Neural cell (in vitro differentiated cells): Measurements from ENCODE around the gene EVI2A. TPM values are rescaled to one million over a fixed set of nuclear protein-coding genes. Genes with fewer than 3 reads are reported as not detected.

Experiments used
- H2AFZ ChIP-seq: fragments of 200-600, 300-800 bp; sonication (generic), shearing (Covaris generic); 2 replicates; pipeline ENCODE4 v1.6.0; 2014; ENCODE audit warnings: low read depth, mild to moderate bottlenecking, antibody characterized with exemption, low read length, moderate library complexity
- H3F3A ChIP-seq: fragments of 200-600 bp; shearing (Covaris generic); 2 replicates; pipeline ENCODE4 v1.6.1; 2016; ENCODE audit warnings: mild to moderate bottlenecking, moderate library complexity, mixed read lengths, antibody characterized with exemption, low read length; ENCODE audit not compliant: insufficient read depth, poor library complexity, severe bottlenecking
- H3K27ac ChIP-seq: fragments of 200-600, 300-800 bp; sonication (generic), shearing (Covaris generic); 2 replicates; pipeline ENCODE4 v1.5.1; 2014; ENCODE audit warnings: mild to moderate bottlenecking, low read length, moderate library complexity
- H3K27me3 ChIP-seq: fragments of 300-800, 200-600 bp; sonication (generic), shearing (Covaris generic); 2 replicates; pipeline ENCODE4 v1.6.0; 2014; ENCODE audit warnings: mild to moderate bottlenecking, low read depth, low read length, moderate library complexity; ENCODE audit not compliant: insufficient read depth
- H3K36me3 ChIP-seq: fragments of 300-800, 200-600 bp; sonication (generic), shearing (Covaris generic); 2 replicates; pipeline ENCODE4 v1.5.1; 2014; ENCODE audit warnings: mild to moderate bottlenecking, antibody characterized with exemption, low read length, moderate library complexity; ENCODE audit not compliant: insufficient read depth
- H3K4me2 ChIP-seq: fragments of 300-800, 200-600 bp; sonication (generic), shearing (Covaris generic); 2 replicates; pipeline ENCODE4 v1.6.0; 2014; ENCODE audit warnings: mild to moderate bottlenecking, low read length
- H3K4me3 ChIP-seq: fragments of 300-800, 200-600 bp; sonication (generic), shearing (Covaris generic); 2 replicates; pipeline ENCODE4 v1.5.1; 2014; ENCODE audit warnings: mild to moderate bottlenecking, low read length, moderate library complexity
- H3K79me2 ChIP-seq: fragments of 200-600 bp; shearing (Covaris generic); replicated peaks from 2 replicates; pipeline ENCODE4 v1.6.0; 2014; ENCODE audit warnings: mild to moderate bottlenecking, low read length, moderate library complexity; ENCODE audit not compliant: insufficient read depth
- H3K9ac ChIP-seq: fragments of 300-800, 200-600 bp; sonication (generic), shearing (Covaris generic); 2 replicates; pipeline ENCODE4 v1.6.1; 2016; ENCODE audit warnings: mild to moderate bottlenecking, low read length, mixed read lengths
- H3K9me2 ChIP-seq: fragments of 200-600 bp; shearing (Covaris generic); 2 replicates; pipeline ENCODE4 v1.6.1; 2016; ENCODE audit warnings: mild to moderate bottlenecking, low read length, mixed read lengths; ENCODE audit not compliant: insufficient read depth
- H3K9me3 ChIP-seq: fragments of 200-600, 300-800 bp; sonication (generic), shearing (Covaris generic); 2 replicates; pipeline ENCODE4 v1.6.1; 2016; ENCODE audit warnings: mild to moderate bottlenecking, mixed run types, low read length, moderate library complexity, mixed read lengths
- H4K20me1 ChIP-seq: fragments of 200-600 bp; shearing (Covaris generic); 2 replicates; pipeline ENCODE4 v1.6.1; 2016; ENCODE audit warnings: mild to moderate bottlenecking, mixed run types; ENCODE audit not compliant: insufficient read depth
- EP300 ChIP-seq: fragments of 450-650 bp; conservative IDR thresholded peaks from 2 replicates; pipeline ENCODE4 v1.6.1; 2014; ENCODE audit warnings: antibody characterized with exemption, mild to moderate bottlenecking, moderate library complexity; ENCODE audit not compliant: poor library complexity, severe bottlenecking
- EZH2 ChIP-seq: fragments of 200-600, 300-800 bp; shearing (Covaris generic), sonication (generic); IDR thresholded peaks from 2 replicates; pipeline ENCODE4 v1.6.1; 2014; ENCODE audit warnings: antibody characterized with exemption, low read length, borderline replicate concordance, mild to moderate bottlenecking; ENCODE audit not compliant: insufficient read depth, poor library complexity, severe bottlenecking
- MXI1 ChIP-seq: fragments of 450-650 bp; conservative IDR thresholded peaks from 2 replicates; pipeline ENCODE4 v1.6.1; 2014; ENCODE audit warnings: antibody characterized with exemption, mild to moderate bottlenecking; ENCODE audit not compliant: poor library complexity, severe bottlenecking
- POLR2AphosphoS5 ChIP-seq: IDR thresholded peaks from 2 replicates; pipeline ENCODE4 v1.6.1; 2012
- RAD21 ChIP-seq: fragments of 450-650 bp; conservative IDR thresholded peaks from 2 replicates; pipeline ENCODE4 v1.6.1; 2014; ENCODE audit warnings: antibody characterized with exemption, mild to moderate bottlenecking, moderate library complexity
- SMC3 ChIP-seq: fragments of 450-650 bp; conservative IDR thresholded peaks from 2 replicates; pipeline ENCODE4 v1.6.1; 2014; ENCODE audit warnings: antibody characterized with exemption, mild to moderate bottlenecking, moderate library complexity; ENCODE audit not compliant: poor library complexity
- TAF1 ChIP-seq: IDR thresholded peaks from 2 replicates; pipeline ENCODE4 v1.6.1; 2012; ENCODE audit warnings: low read depth
- polyA plus RNA-seq: library from polyadenylated mRNA; depleted of rRNA; stranded (reverse); fragments of >200 nt; gene quantifications from 2 replicates; pipeline ENCODE4 v1.2.3, GENCODE V29; 2014
- TF ChIP-seq, protein P1 (sequence below): fragments of 450-650 bp; IDR thresholded peaks from 2 replicates; pipeline ENCODE4 v1.5.1; 2014; ENCODE audit warnings: antibody characterized with exemption, mild to moderate bottlenecking, moderate library complexity; ENCODE audit not compliant: poor library complexity, severe bottlenecking
- TF ChIP-seq, protein P2 (sequence below): IDR thresholded peaks from 2 replicates; pipeline ENCODE4 v1.6.1; 2012; ENCODE audit warnings: borderline replicate concordance

Gene EVI2A
- polyA plus RNA-seq, 1 donor from 2014 or later: not detected

DNA sequence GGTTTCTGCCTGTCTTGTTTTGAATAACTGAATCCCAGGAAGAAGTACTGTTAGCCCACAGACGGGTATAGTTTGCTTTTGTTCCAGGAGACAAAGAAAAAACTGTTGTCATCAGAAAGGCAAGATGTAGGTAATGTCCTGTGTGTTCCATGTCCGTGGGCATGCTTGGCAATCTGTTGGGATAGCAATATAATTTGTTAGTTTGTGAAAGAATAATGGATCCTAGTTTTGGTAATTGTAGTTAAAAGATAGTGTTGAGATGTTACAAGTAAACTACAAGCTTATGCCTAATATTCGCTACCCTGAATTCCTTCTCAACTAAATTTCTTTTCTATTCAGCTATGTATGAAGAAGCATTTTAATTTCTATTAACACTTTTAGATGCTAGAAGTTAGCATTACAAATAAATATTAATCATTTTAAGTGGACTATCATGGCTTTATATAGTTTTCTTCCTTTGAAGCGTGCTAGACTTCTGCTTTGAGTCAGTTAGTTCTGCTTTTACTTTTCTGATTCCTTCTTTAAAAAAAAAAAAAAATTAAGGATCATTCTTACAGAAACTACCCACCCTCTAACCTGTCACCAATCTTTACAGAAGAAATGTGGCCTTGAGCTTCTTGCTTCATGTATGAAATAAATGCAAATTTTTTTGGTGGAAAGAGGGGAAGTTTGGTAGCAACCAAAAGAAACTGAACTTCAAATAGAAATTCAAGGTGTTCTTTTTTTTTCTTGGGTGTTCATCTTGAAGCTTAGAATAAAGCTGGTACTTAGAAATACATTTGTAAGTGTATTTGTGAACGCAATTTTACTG lies 2.4 kb downstream of the EVI2A start:
- H3K9me3 ChIP-seq: no peaks in the 10 kb centered on the region
- no peaks in the 10 kb centered on the region for H3K36me3 ChIP-seq
- H3K4me2 ChIP-seq: no peak overlapping the region
- H3K4me3 ChIP-seq: no peak overlapping the region
- H3K9ac ChIP-seq: no peak overlapping the region
- no peak overlapping the region for H2AFZ ChIP-seq
- no peaks in the 10 kb centered on the region for H3K9me2 ChIP-seq
- no peaks in the 10 kb centered on the region for H3K27me3 ChIP-seq
- no peaks in the 10 kb centered on the region for H4K20me1 ChIP-seq
- H3K79me2 ChIP-seq: no peaks in the 10 kb centered on the region
- H3K27ac ChIP-seq: no peak overlapping the region
- H3F3A ChIP-seq: no peaks in the 10 kb centered on the region
- TF ChIP-seq TAF1: no peak
- TF ChIP-seq, protein P1, sequence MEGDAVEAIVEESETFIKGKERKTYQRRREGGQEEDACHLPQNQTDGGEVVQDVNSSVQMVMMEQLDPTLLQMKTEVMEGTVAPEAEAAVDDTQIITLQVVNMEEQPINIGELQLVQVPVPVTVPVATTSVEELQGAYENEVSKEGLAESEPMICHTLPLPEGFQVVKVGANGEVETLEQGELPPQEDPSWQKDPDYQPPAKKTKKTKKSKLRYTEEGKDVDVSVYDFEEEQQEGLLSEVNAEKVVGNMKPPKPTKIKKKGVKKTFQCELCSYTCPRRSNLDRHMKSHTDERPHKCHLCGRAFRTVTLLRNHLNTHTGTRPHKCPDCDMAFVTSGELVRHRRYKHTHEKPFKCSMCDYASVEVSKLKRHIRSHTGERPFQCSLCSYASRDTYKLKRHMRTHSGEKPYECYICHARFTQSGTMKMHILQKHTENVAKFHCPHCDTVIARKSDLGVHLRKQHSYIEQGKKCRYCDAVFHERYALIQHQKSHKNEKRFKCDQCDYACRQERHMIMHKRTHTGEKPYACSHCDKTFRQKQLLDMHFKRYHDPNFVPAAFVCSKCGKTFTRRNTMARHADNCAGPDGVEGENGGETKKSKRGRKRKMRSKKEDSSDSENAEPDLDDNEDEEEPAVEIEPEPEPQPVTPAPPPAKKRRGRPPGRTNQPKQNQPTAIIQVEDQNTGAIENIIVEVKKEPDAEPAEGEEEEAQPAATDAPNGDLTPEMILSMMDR: no peak
- TF ChIP-seq POLR2AphosphoS5: no peak
- no peak for TF ChIP-seq MXI1
- TF ChIP-seq, protein P2, sequence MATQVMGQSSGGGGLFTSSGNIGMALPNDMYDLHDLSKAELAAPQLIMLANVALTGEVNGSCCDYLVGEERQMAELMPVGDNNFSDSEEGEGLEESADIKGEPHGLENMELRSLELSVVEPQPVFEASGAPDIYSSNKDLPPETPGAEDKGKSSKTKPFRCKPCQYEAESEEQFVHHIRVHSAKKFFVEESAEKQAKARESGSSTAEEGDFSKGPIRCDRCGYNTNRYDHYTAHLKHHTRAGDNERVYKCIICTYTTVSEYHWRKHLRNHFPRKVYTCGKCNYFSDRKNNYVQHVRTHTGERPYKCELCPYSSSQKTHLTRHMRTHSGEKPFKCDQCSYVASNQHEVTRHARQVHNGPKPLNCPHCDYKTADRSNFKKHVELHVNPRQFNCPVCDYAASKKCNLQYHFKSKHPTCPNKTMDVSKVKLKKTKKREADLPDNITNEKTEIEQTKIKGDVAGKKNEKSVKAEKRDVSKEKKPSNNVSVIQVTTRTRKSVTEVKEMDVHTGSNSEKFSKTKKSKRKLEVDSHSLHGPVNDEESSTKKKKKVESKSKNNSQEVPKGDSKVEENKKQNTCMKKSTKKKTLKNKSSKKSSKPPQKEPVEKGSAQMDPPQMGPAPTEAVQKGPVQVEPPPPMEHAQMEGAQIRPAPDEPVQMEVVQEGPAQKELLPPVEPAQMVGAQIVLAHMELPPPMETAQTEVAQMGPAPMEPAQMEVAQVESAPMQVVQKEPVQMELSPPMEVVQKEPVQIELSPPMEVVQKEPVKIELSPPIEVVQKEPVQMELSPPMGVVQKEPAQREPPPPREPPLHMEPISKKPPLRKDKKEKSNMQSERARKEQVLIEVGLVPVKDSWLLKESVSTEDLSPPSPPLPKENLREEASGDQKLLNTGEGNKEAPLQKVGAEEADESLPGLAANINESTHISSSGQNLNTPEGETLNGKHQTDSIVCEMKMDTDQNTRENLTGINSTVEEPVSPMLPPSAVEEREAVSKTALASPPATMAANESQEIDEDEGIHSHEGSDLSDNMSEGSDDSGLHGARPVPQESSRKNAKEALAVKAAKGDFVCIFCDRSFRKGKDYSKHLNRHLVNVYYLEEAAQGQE: no peak
- no peak for TF ChIP-seq EP300
- TF ChIP-seq EZH2: no peak
- no peak for TF ChIP-seq RAD21
- TF ChIP-seq SMC3: no peak

DNA sequence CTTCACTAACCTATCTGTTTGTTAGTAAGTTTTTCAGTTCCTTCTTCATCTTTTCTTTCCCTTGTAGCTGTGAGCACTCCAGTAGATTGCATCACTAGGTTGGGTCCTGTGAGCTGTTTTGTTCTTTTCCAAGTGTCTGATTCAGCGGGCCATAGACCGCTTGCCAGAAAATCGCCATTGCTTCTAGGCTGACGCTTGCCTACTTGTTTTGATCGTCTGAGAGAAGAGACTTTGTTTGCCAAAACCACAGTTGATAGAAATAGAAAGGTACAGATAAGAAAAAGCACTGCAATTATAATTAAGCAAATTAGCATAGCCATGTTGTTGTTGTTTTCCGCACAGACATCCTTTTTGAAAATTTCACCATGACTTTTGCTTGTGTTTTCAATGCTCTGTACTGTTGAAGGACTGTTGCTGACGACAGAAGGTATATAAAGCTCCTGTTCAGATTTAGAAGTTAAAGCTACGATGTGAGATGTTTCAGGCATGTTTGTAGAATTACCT lies 3.1 kb downstream of the EVI2A start:
- no peak overlapping the region for H2AFZ ChIP-seq
- H3F3A ChIP-seq: no peaks in the 10 kb centered on the region
- TF ChIP-seq TAF1 (no peak), SMC3 (no peak), EZH2 (no peak), RAD21 (no peak), EP300 (no peak), POLR2AphosphoS5 (no peak), MXI1 (no peak)
- TF ChIP-seq, protein P2: no peak
- TF ChIP-seq, protein P1: no peak
- no peaks in the 10 kb centered on the region for H3K27me3 ChIP-seq
- no peaks in the 10 kb centered on the region for H3K79me2 ChIP-seq
- H4K20me1 ChIP-seq: no peaks in the 10 kb centered on the region
- no peaks in the 10 kb centered on the region for H3K36me3 ChIP-seq
- no peak overlapping the region for H3K4me3 ChIP-seq
- no peak overlapping the region for H3K9ac ChIP-seq
- H3K9me3 ChIP-seq: no peaks in the 10 kb centered on the region
- H3K4me2 ChIP-seq: no peak overlapping the region
- H3K9me2 ChIP-seq: no peaks in the 10 kb centered on the region
- H3K27ac ChIP-seq: no peak overlapping the region
